Left ventricle myocardium inferior (tissue), 1 donor: ENCODE data around the gene CRIM1. TPM values are rescaled to one million over a fixed set of nuclear protein-coding genes. Genes with fewer than 3 reads are reported as not detected.

Source experiments
- DNase-seq: peaks from one replicate; pipeline ENCODE4 v3.0.0-alpha.2; 2020
- H3K27ac ChIP-seq: fragments of 200-600 bp; replicated peaks from 2 replicates; pipeline ENCODE4 v1.8.0; 2021
- H3K27me3 ChIP-seq: fragments of 200-600 bp; 2 replicates; pipeline ENCODE4 v1.8.0; 2021; ENCODE audit warnings: low read depth
- H3K36me3 ChIP-seq: fragments of 200-600 bp; 2 replicates; pipeline ENCODE4 v1.8.0; 2021
- H3K4me1 ChIP-seq: fragments of 200-600 bp; 2 replicates; pipeline ENCODE4 v1.8.0; 2021
- H3K4me3 ChIP-seq: fragments of 200-600 bp; 2 replicates; pipeline ENCODE4 v1.8.0; 2021; ENCODE audit warnings: mild to moderate bottlenecking, moderate library complexity
- H3K9me3 ChIP-seq: fragments of 200-600 bp; replicated peaks from 2 replicates; pipeline ENCODE4 v1.8.0; 2021
- CTCF ChIP-seq: fragments of 200-600 bp; IDR thresholded peaks from 2 replicates; pipeline ENCODE4 v1.8.0; 2021; ENCODE audit warnings: antibody characterized with exemption, mild to moderate bottlenecking, borderline replicate concordance
- intact Hi-C: fragments of 100-400 bp; cut with micrococcal nuclease; formaldehyde crosslinking; loops from one replicate; pipeline ENCODE4 v1.11.0; 2022
- total RNA-seq: library from RNA; stranded (reverse); fragmentation: NEBNext Ultra II Directional; extraction: Animal tissue kit (Norgen Biotek cat#: 25700); gene quantifications from one replicate; pipeline ENCODE4 v1.2.1, GENCODE V29; 2021
- donor health status: DM: no; HTN: yes; CAD: no; lungs with severe emphysema.

CRIM1 gene
- total RNA-seq, 1 donor from 2014 or later: 45.6 TPM

GRCh38 chr2:36399050-36399449 lies 43.5 kb downstream of the CRIM1 start:
- no peak overlapping the region for H3K27ac ChIP-seq

GRCh38 chr2:36403675-36404230 lies 48.2 kb downstream of the CRIM1 start:
- peak overlapping the region; percentile 46 for H3K27ac ChIP-seq
- H3K36me3 ChIP-seq: no peaks in the 10 kb centered on the region
- intact Hi-C loops: no loop called here
- no peak for DNase-seq
- no peaks in the 10 kb centered on the region for H3K9me3 ChIP-seq
- H3K4me3 ChIP-seq: no peak overlapping the region
- TF ChIP-seq CTCF: no peak
- peaks cover 47% of the 10 kb centered on the region for H3K4me1 ChIP-seq
- H3K27me3 ChIP-seq: no peaks in the 10 kb centered on the region

More at GRCh38 chr2:36399050-36399449, 43.5 kb downstream of the CRIM1 start:
- Histone ChIP-seq H3K4me1 (peaks cover 38% of the 10 kb centered on the region), H3K36me3 (peaks cover 14% of the 10 kb centered on the region), H3K27me3 (no peaks in the 10 kb centered on the region), H3K4me3 (no peak overlapping the region), H3K9me3 (no peaks in the 10 kb centered on the region)
- intact Hi-C loops: no loop called here
- no peak for TF ChIP-seq CTCF
- no peak for DNase-seq

- no peak for TF ChIP-seq CTCF
- H3K36me3 ChIP-seq: no peaks in the 10 kb centered on the region
- peak overlapping the region; percentile 46 for H3K27ac ChIP-seq
- no peak for DNase-seq
- H3K4me3 ChIP-seq: no peak overlapping the region
- H3K9me3 ChIP-seq: no peaks in the 10 kb centered on the region
- no peaks in the 10 kb centered on the region for H3K27me3 ChIP-seq
- intact Hi-C loops: no loop called here
- H3K4me1 ChIP-seq: peaks cover 52% of the 10 kb centered on the region
Measured at GRCh38 chr2:36404318-36404717, 48.7 kb downstream of the CRIM1 start.

GRCh38 chr2:36404754-36405153 lies 49.2 kb downstream of the CRIM1 start:
- intact Hi-C loops: no loop called here
- no peaks in the 10 kb centered on the region for H3K36me3 ChIP-seq
- H3K4me1 ChIP-seq: peaks cover 56% of the 10 kb centered on the region
- peak overlapping the region; percentile 46 for H3K27ac ChIP-seq
- no peaks in the 10 kb centered on the region for H3K27me3 ChIP-seq
- DNase-seq: no peak
- H3K9me3 ChIP-seq: no peaks in the 10 kb centered on the region
- no peak overlapping the region for H3K4me3 ChIP-seq
- TF ChIP-seq CTCF: no peak

- no peaks in the 10 kb centered on the region for H3K36me3 ChIP-seq
- intact Hi-C loops: no loop called here
- H3K4me1 ChIP-seq: peaks cover 61% of the 10 kb centered on the region
- DNase-seq: no peak
- no peak for TF ChIP-seq CTCF
- no peaks in the 10 kb centered on the region for H3K27me3 ChIP-seq
- peak overlapping the region; percentile 46 for H3K27ac ChIP-seq
- H3K9me3 ChIP-seq: no peaks in the 10 kb centered on the region
- no peak overlapping the region for H3K4me3 ChIP-seq
Measured at GRCh38 chr2:36405183-36405582, 49.6 kb downstream of the CRIM1 start.

- Histone ChIP-seq H3K4me1 (peaks cover 72% of the 10 kb centered on the region), H3K9me3 (no peaks in the 10 kb centered on the region), H3K4me3 (no peak overlapping the region), H3K27me3 (no peaks in the 10 kb centered on the region), H3K36me3 (no peaks in the 10 kb centered on the region), H3K27ac (peak overlapping the region; percentile 62)
- intact Hi-C loops: no loop called here
- no peak for DNase-seq
- TF ChIP-seq CTCF: no peak
Measured at GRCh38 chr2:36406296-36406695, 50.7 kb downstream of the CRIM1 start.
